GM21619 (cell line): ENCODE results near the gene OR8U1.
"Not testable (repeated sequence)": the region's sequence is repeated elsewhere in the genome, so short reads cannot be mapped to it uniquely, and the experiment has no call there.

Experiments
- ATAC-seq: cut with Tn5 transposase; IDR thresholded peaks from one replicate; pipeline ENCODE4 v1.9.1; 2021; ENCODE audit not compliant: unreplicated experiment

OR8U1 gene

DNA sequence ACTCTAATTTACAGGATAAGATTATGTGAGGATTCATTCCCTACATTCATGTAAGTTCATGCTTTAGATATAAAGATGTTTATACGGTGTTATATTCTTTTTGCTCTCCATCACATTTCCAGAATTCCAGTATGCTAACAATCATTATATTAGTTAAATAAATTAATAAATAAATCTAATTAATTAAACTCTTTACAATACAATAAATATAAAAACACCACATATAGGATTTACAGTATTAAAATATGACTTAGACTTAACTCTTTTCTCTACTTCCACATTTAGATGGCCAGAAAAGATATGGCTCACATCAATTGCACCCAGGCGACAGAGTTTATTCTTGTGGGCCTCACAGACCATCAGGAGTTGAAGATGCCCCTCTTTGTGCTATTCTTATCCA, at the start of gene OR8U1:
OR8U1 (plus strand) TSS at position 301 of the 400 bp plus-strand sequence; CDS start at position 301, 0 bp downstream.
- no peak for ATAC-seq

- no peak for ATAC-seq
Observed at GRCh38 chr11:56331861-56332491, 43.4 kb upstream of the OR8U1 start.

- no peak for ATAC-seq
Observed at GRCh38 chr11:56333156-56333555, 42.3 kb upstream of the OR8U1 start.

- no peak for ATAC-seq
Observed at GRCh38 chr11:56340289-56340688, 35.1 kb upstream of the OR8U1 start.

DNA sequence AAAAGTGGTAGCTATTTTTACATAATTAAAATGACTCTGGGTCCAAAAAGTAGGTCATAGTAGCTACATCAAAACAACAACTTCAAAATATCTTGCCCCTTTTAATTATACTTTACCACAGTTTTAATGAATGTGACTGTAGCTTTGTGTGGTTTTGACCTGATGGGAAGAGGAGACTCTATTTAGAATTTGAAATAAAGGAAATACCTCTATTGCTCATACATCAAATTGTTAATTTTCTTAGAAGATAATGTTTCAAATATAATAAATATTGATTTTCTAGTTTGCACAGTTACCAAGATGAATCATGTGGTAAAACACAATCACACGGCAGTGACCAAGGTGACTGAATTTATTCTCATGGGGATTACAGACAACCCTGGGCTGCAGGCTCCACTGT, 29.7 kb upstream of the OR8U1 start, which contains the start of gene OR8K1:
OR8K1 (plus strand) TSS at position 301 of the 400 bp plus-strand sequence; CDS start at position 301, 0 bp downstream.
- ATAC-seq, result no peak

DNA sequence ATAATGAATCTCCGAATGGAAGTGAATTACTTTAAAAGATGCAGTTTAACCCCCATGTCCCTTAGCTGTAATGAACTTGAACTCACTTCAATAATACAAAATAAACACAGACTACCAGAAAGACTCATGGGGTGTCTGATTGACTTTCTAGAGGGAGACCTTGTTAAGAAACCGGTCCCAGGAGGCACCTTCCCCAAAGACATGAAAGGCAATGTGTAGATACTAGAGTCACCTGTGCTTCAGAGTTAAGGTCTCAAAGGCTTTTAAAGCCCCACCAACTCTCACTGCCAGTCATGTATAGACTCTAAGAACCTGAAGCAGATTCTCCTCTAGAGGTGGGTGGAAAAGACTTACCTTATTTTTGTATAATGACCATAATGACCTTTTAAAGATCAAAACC, 21.4 kb upstream of the OR8U1 start, which contains the start of gene OR8J1:
OR8J1 (plus strand) TSS at position 301 of the 400 bp plus-strand sequence. CDS start 5,956 bp downstream, outside the sequence.
- ATAC-seq, result no peak

DNA sequence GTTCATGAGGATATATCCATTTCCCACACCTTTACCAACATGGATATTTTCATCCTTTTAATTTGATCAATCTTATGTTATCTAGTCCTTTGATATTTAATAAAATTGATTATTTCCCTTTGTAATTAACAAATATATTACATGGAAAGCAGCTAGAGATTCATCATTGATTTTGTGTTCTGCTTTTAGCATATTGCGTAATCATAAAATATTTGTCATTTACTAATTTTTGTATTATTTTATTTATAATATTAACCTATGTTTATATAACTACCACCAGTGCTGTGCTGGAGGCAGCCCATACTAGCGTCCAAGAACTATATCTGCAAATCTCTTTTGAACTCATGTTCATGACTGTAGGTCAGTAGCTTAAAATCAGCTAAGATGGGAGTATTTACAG, 4.7 kb downstream of the OR8U1 start:
- no peak for ATAC-seq

GRCh38 chr11:56394381-56394780, 19.0 kb downstream of the OR8U1 start:
- no peak for ATAC-seq

GRCh38 chr11:56396047-56396446, 20.6 kb downstream of the OR8U1 start:
- ATAC-seq, result no peak

DNA sequence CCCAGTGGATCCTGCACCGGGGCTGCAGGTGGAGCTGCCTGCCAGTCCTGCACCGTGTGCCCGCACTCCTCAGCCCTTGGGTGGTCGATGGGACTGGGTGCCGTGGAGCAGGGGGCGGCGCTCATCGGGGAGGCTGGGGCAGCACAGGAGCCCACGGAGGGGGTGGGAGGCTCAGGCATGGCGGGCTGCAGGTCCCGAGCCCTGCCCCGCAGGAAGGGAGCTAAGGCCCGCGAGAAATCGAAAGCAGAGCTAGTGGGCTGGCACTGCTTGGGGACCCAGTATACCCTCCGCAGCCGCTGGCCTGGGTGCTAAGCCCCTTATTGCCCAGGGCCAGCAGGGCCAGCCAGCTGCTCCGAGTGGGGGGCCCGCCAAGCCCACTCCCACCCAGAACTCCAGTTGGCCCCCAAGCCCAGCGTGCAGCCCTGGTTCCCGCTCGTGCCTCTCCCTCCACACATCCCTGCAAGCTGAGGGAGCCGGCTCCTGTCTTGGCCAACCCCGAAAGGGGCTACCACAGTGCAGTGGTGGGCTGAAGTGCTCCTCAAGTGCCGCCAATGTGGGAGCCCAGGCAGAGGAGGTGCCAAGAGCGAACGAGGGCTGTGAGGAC, 26.5 kb downstream of the OR8U1 start:
- ATAC-seq, result not testable (repeated sequence)

DNA sequence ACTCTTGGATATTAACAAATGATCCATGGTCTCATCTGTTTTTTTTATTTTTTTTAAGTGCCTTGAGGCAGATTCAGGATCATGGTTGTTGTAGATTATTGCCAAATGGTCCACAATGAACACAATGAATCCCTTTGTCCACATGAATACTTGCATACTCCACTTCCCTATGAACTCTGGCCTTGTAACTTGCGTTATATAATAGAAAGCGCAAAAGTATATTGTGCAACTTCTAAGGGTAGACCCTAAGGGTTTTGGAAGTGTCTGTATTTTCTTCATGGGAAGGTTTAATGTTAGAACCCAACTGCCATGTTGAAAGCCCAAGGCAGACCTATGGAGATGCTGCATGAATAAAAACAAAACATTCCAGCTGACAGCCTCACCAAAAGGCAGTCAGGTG, 29.0 kb downstream of the OR8U1 start:
- no peak for ATAC-seq

DNA sequence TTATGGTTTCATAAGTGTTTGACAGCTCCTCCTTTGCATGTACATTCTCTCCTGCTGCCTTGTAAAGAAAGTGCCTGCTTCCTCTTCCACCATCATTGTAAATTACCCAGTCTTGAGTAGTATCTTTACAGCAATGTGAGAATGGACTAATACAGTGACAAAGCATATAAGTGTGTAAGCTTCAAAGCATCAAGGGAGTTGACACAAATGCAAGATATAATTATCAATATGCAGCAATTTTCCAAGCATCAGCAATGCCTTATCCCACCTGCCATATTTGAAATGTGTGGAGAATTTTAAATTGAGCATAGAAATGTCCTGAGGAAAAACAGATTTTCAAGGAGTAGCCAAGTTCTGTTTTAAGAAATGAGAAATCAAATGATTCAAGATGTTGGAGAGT, 35.4 kb downstream of the OR8U1 start:
- no peak for ATAC-seq

GRCh38 chr11:56412396-56412795, 37.0 kb downstream of the OR8U1 start, which contains the start of gene OR5AL1:
Gene OR5AL1 (plus strand): TSS chr11:56412696.
- no peak for ATAC-seq
